Measurements from ENCODE around the gene TC2N. TPM values are rescaled to one million over a fixed set of nuclear protein-coding genes. Genes with fewer than 3 reads are reported as not detected.
A peak's percentile ranks its signal among the peaks of the same experiment; 100 is the strongest.

Gene TC2N
- total RNA-seq = 0.40 TPM in 1 of 2 replicates, not detected in the other
- polyA plus RNA-seq = 0.08 TPM in 1 of 2 replicates, not detected in the other
- not detected in 2 replicates for polyA plus RNA-seq (2011; cell fraction: cytosol; rRNA removed)
- polyA plus RNA-seq (2011; cell fraction: nucleus; rRNA removed) = 0.07 and 0.18 TPM in 2 replicates
- not detected in 2 replicates for polyA plus RNA-seq (2012)
- 1.3 and 1.4 TPM in 2 replicates for polyA minus RNA-seq
- 9.2 TPM for polyA minus RNA-seq (2011; cell fraction: cytosol; rRNA and poly(A)+ RNA removed)
- 0.43 and 1.2 TPM in 2 replicates for polyA minus RNA-seq (2011; cell fraction: nucleus; rRNA and poly(A)+ RNA removed)
- Bru-seq, nascent RNA = percentile 16 among the genes with signal in this experiment
- BruChase-seq, experiment 1, labeled RNA remaining after a 6-hour chase = percentile 14 among the genes with signal in this experiment
- percentile 21 among the genes with signal in this experiment for BruChase-seq, experiment 2, labeled RNA remaining after a 2-hour chase
- long read RNA-seq = 0 reads

- no peak within 1 kb of the TSS for H3K4me3 ChIP-seq (replicated peaks in 1 of 3; ENCODE audit: insufficient read depth in 1 of 3, low read depth in 1 of 3, low read length in 3 of 3)
- H3K27me3 ChIP-seq (ENCODE audit: control insufficient read depth in 2 of 2, insufficient read depth in 2 of 2, low read length in 2 of 2) = no peaks in the 10 kb centered on the region
- intact Hi-C loops (cut with micrococcal nuclease) (no loop called here), dilution Hi-C loops (cut with MboI; ENCODE audit: extremely low pct_ligation_motif_present, low sequenced_read_pairs) (no loop called here)
- ChIA-PET CTCF (no interaction called here), POLR2A (no interaction called here)
- H4K20me1 ChIP-seq (replicated peaks; ENCODE audit: control insufficient read depth, extremely low read depth, insufficient read depth, low read length) = no peaks in the 10 kb centered on the region
- no peaks in the 10 kb centered on the region for H3K79me2 ChIP-seq (ENCODE audit: control insufficient read depth, insufficient read depth, low read length)
- no peak within 1 kb of the TSS for H2AFZ ChIP-seq (ENCODE audit: low read depth, low read length)
- H3K9me1 ChIP-seq (replicated peaks; ENCODE audit: control insufficient read depth, extremely low read depth, insufficient read depth, low read length) = no peaks in the 10 kb centered on the region
- DNase-seq (ENCODE audit: low read depth, low spot score) = no peak
- no peak for TF ChIP-seq POLR2AphosphoS5 (IDR thresholded peaks at IDR 0.05; ENCODE audit: insufficient read depth, low read depth, low read length)
- TF ChIP-seq GATA2 (IDR thresholded peaks at IDR 0.05; ENCODE audit: insufficient read depth, insufficient read length, low read depth, low read length) = no peak
- no peak for TF ChIP-seq JUN (IDR thresholded peaks at IDR 0.05; ENCODE audit: borderline replicate concordance, insufficient read depth, insufficient read length, low read depth)
- TF ChIP-seq CTCF (IDR thresholded peaks at IDR 0.05; ENCODE audit: extremely low read depth in 1 of 2, insufficient read depth in 1 of 2, low read depth in 1 of 2, low read length in 2 of 2) = no peak
- TF ChIP-seq MYC (IDR thresholded peaks at IDR 0.05; ENCODE audit: low read depth, low read length) = no peak
- TF ChIP-seq POLR2A (IDR thresholded peaks at IDR 0.05; ENCODE audit: low read depth, low read length) = no peak
- no peak for TF ChIP-seq FOS (IDR thresholded peaks at IDR 0.05; ENCODE audit: borderline replicate concordance, insufficient read depth, low read length)
- TF ChIP-seq MAX (IDR thresholded peaks at IDR 0.05; ENCODE audit: insufficient read depth, insufficient read length) = no peak
- H3K4me1 ChIP-seq (ENCODE audit: control insufficient read depth, extremely low read depth, insufficient read depth, low read length) = peaks cover 7% of the 10 kb centered on the region
- H3K4me2 ChIP-seq (ENCODE audit: insufficient read depth, low read length) = no peak within 1 kb of the TSS
- no peaks in the 10 kb centered on the region for H3K36me3 ChIP-seq (ENCODE audit: control insufficient read depth in 2 of 2, extremely low read depth in 1 of 2, insufficient read depth in 2 of 2, low read length in 2 of 2)
- H3K9me3 ChIP-seq (replicated peaks; ENCODE audit: control insufficient read depth, insufficient read depth, low read length) = no peaks in the 10 kb centered on the region
- H3K9ac ChIP-seq (replicated peaks; ENCODE audit: extremely low read depth, insufficient read depth, low read length) = no peak within 1 kb of the TSS
- no peak for FAIRE-seq
- no TSS peak for BruUV-seq (replicated peaks)
- no peak within 1 kb of the TSS for H3K27ac ChIP-seq (ENCODE audit: insufficient read depth, low read depth, low read length)
Observed at GRCh38 chr14:91867316-91867988, at the start of gene TC2N. TSS of gene TC2N (minus strand) at chr14:91867536. CDS start at chr14:91813769, 53,767 bp downstream.

Data from endothelial cell of umbilical vein (primary cell).